Liver (tissue), 9 donors: ENCODE results near the gene TBL1X. TPM values are rescaled to one million over a fixed set of nuclear protein-coding genes. Genes with fewer than 3 reads are reported as not detected.

Experiments used
- DNase-seq: peaks from one replicate; pipeline ENCODE4 v3.0.0-alpha.2; 2017; ENCODE audit warnings: low spot score
- H3K27ac ChIP-seq, 2 donors: one replicate each; pipeline ENCODE4 v1.7.0; 2013; ENCODE audit warnings: inconsistent platforms in 2 of 2, low read length in 2 of 2, control low read depth in 1 of 2, low read depth in 1 of 2, mild to moderate bottlenecking in 1 of 2
- H3K27me3 ChIP-seq, 4 donors: one replicate each; pipeline versions ENCODE4 v1.6.1 to v1.7.0; 2013; ENCODE audit warnings: low read length in 3 of 4, inconsistent platforms in 1 of 4, mild to moderate bottlenecking in 1 of 4, moderate library complexity in 1 of 4; ENCODE audit not compliant: control insufficient read depth in 4 of 4, insufficient read depth in 4 of 4
- H3K36me3 ChIP-seq, 4 donors: one replicate each; pipeline versions ENCODE4 v1.6.1 to v1.7.0; 2013; ENCODE audit warnings: low read length in 3 of 4, mild to moderate bottlenecking in 3 of 4, low read depth in 1 of 4, moderate library complexity in 1 of 4; ENCODE audit not compliant: control insufficient read depth in 4 of 4, insufficient read depth in 3 of 4
- H3K4me1 ChIP-seq, 4 donors: one replicate each; pipeline versions ENCODE4 v1.6.1 to v1.7.0; 2013; ENCODE audit warnings: low read length in 3 of 4, mild to moderate bottlenecking in 3 of 4, moderate library complexity in 1 of 4; ENCODE audit not compliant: control insufficient read depth in 4 of 4, insufficient read depth in 4 of 4
- H3K4me3 ChIP-seq, 3 donors: one replicate each; pipeline versions ENCODE4 v1.6.1 to v1.7.0; 2013; ENCODE audit warnings: low read length in 3 of 3, control low read depth in 1 of 3, low read depth in 1 of 3, mild to moderate bottlenecking in 1 of 3
- H3K9ac ChIP-seq, 2 donors: one replicate each; pipeline ENCODE4 v1.7.0; 2013; ENCODE audit warnings: low read length in 2 of 2, mild to moderate bottlenecking in 2 of 2, moderate library complexity in 2 of 2, control low read depth in 1 of 2, low read depth in 1 of 2
- H3K9me3 ChIP-seq, 4 donors: one replicate each; pipeline versions ENCODE4 v1.6.1 to v1.7.0; 2013; ENCODE audit warnings: low read length in 3 of 4; ENCODE audit not compliant: control insufficient read depth in 4 of 4
- ATF3 ChIP-seq: IDR thresholded peaks from 2 replicates; pipeline ENCODE4 v1.6.1; 2016; ENCODE audit warnings: antibody characterized with exemption
- CTCF ChIP-seq: fragments of 150-350 bp; IDR thresholded peaks from 2 replicates; pipeline ENCODE4 v1.5.1; 2017; ENCODE audit warnings: improper control_type of control experiment, low read depth, low read length; ENCODE audit not compliant: missing input control
- EGR1 ChIP-seq, 2 donors: IDR thresholded peaks; 2 replicates each; pipeline ENCODE4 v1.6.1; 2016 to 2018; ENCODE audit warnings: antibody characterized with exemption in 2 of 2, low read depth in 2 of 2
- FOXA1 ChIP-seq: IDR thresholded peaks from 2 replicates; pipeline ENCODE4 v1.6.1; 2016; ENCODE audit warnings: antibody characterized with exemption
- FOXA2 ChIP-seq: IDR thresholded peaks from 2 replicates; pipeline ENCODE4 v1.6.1; 2016; ENCODE audit warnings: antibody characterized with exemption
- GABPA ChIP-seq, 2 donors: IDR thresholded peaks in 1 of 2; conservative IDR thresholded peaks in 1 of 2; 2 replicates each; pipeline ENCODE4 v1.6.1; 2016; ENCODE audit warnings: antibody characterized with exemption in 2 of 2, mild to moderate bottlenecking in 1 of 2, moderate library complexity in 1 of 2
- HNF4A ChIP-seq, 2 donors: conservative IDR thresholded peaks; 2 replicates each; pipeline ENCODE4 v1.6.1; 2016; ENCODE audit warnings: antibody characterized with exemption in 2 of 2, mild to moderate bottlenecking in 2 of 2
- HNF4G ChIP-seq: IDR thresholded peaks from 2 replicates; pipeline ENCODE4 v1.6.1; 2016; ENCODE audit warnings: antibody characterized with exemption
- JUND ChIP-seq, 2 donors: IDR thresholded peaks; 2 replicates each; pipeline ENCODE4 v1.6.1; 2016; ENCODE audit warnings: antibody characterized with exemption in 2 of 2
- MAX ChIP-seq: IDR thresholded peaks from 2 replicates; pipeline ENCODE4 v1.6.1; 2016; ENCODE audit warnings: antibody characterized with exemption
- NR2F2 ChIP-seq: IDR thresholded peaks from 2 replicates; pipeline ENCODE4 v1.6.1; 2016; ENCODE audit warnings: antibody characterized with exemption
- RAD21 ChIP-seq, 2 donors: IDR thresholded peaks; 2 replicates each; pipeline ENCODE4 v1.6.1; 2016; ENCODE audit warnings: antibody characterized with exemption in 2 of 2, mild to moderate bottlenecking in 2 of 2
- REST ChIP-seq: IDR thresholded peaks from 2 replicates; pipeline ENCODE4 v1.6.1; 2016; ENCODE audit warnings: antibody characterized with exemption, mild to moderate bottlenecking
- RXRA ChIP-seq, 2 donors: IDR thresholded peaks; 2 replicates each; pipeline ENCODE4 v1.6.1; 2017 to 2018; ENCODE audit warnings: antibody characterized with exemption in 2 of 2, mild to moderate bottlenecking in 1 of 2
- SP1 ChIP-seq: IDR thresholded peaks from 2 replicates; pipeline ENCODE4 v1.6.1; 2018; ENCODE audit warnings: antibody characterized with exemption, mild to moderate bottlenecking
- TAF1 ChIP-seq: conservative IDR thresholded peaks from 2 replicates; pipeline ENCODE4 v1.6.1; 2016; ENCODE audit warnings: antibody characterized with exemption, mild to moderate bottlenecking
- YY1 ChIP-seq: IDR thresholded peaks from 2 replicates; pipeline ENCODE4 v1.6.1; 2016; ENCODE audit warnings: antibody characterized with exemption, mild to moderate bottlenecking
- WGBS: extraction: QIAGEN DNeasy Blood & Tissue Kit; methylation state at CpG from one replicate; pipeline ENCODE4 v1.1.7; 2013; 5-methylcytosine and 5-hydroxymethylcytosine counted together
- polyA plus RNA-seq, 2 donors: library from polyadenylated mRNA; stranded (reverse) in 1 of 2; unstranded in 1 of 2; fragments of 200-250 nt in 1 of 2; fragments of >200 nt in 1 of 2; fragmentation: Nextera tagmentation in 1 of 2; extraction: Ambion mirVana in 1 of 2; gene quantifications; one replicate each; pipeline versions ENCODE4 v1.2.1 to v1.2.3, GENCODE V29; 2013 to 2015
- total RNA-seq, 2 donors: library from RNA; depleted of rRNA; stranded (reverse); fragments of >200 nt; gene quantifications; one replicate each; pipeline ENCODE4 v1.2.3, GENCODE V29; 2014
- TF ChIP-seq, protein P1 (sequence below): IDR thresholded peaks from 2 replicates; pipeline ENCODE4 v1.6.1; 2016; ENCODE audit warnings: antibody characterized with exemption
- donor health status: healthy.
- donor health status: healthy.
- donor health status: healthy.
- donor health status: healthy.
- donor health status: healthy.

TBL1X gene
- total and polyA plus RNA-seq, 4 donors: 11.2 to 15.1 (median 11.8) TPM

DNA sequence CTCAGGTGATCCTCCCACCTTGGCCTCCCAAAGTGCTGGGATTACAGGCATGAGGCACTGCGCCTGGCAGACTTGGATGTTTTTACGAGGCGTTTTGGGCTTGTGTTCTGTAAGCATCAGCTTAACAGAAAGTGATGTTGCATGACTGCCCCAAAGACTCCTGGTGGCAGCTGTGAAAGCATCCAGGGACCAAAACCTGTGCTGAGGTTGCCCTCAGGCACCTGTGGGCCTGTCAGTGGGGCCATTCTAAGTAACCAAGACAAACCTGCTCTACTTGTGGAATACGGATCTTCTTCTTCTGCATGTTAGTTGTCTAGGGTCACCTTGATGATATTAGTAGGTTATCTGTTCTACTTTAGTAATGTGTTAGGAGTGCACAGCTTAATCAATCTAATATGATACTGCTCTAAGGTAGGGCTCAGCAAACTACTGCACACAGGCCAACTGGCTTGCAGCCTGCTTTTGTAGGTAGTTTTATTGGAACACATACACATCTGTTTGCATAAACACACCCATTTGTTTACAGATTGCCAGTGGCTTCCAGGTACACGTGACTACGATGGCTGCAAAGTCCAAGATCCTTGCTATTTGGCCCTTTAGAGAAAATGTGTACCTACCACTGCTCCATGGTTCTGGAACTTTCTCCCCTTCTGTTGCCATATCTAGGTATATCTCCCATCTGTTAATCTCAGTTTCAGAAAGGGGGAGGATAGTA lies 164.1 kb downstream of the TBL1X start:
- Histone ChIP-seq H3K27me3 (no peaks in the 10 kb centered on the region), H3K27ac (peak overlapping the region; percentile 23 to 64), H3K4me1 (peaks cover 0 to 12% (median 4%) of the 10 kb centered on the region in 4 donors), H3K4me3 (no peak overlapping the region), H3K36me3 (no peaks in the 10 kb centered on the region), H3K9ac (no peak overlapping the region), H3K9me3 (no peaks in the 10 kb centered on the region)
- 52% methylated on average over 6 of the region's 6 CpGs for WGBS
- TF ChIP-seq RXRA (IDR thresholded peaks at IDR 0.05) (peak; percentile 10 to 59), FOXA2 (peak; percentile 38), SP1 (peak; percentile 74), GABPA (IDR thresholded peaks at IDR 0.05 in 1 of 2, conservative IDR thresholded peaks at IDR 0.05 in 1 of 2) (no peak), NR2F2 (no peak), TAF1 (no peak), MAX (peak; percentile 55), CTCF (no peak), JUND (IDR thresholded peaks at IDR 0.05) (peak in 1 of 2 donors; percentile 16), YY1 (peak; percentile 77), REST (no peak), EGR1 (IDR thresholded peaks at IDR 0.05; ENCODE audit: low read depth in 2 of 2) (no peak), RAD21 (IDR thresholded peaks at IDR 0.05) (peak in 1 of 2 donors; percentile 54), HNF4G (peak; percentile 83), FOXA1 (peak; percentile 49), HNF4A (conservative IDR thresholded peaks at IDR 0.05) (peak; percentile 87 to 91), ATF3 (peak; percentile 29)
- TF ChIP-seq, protein P1, sequence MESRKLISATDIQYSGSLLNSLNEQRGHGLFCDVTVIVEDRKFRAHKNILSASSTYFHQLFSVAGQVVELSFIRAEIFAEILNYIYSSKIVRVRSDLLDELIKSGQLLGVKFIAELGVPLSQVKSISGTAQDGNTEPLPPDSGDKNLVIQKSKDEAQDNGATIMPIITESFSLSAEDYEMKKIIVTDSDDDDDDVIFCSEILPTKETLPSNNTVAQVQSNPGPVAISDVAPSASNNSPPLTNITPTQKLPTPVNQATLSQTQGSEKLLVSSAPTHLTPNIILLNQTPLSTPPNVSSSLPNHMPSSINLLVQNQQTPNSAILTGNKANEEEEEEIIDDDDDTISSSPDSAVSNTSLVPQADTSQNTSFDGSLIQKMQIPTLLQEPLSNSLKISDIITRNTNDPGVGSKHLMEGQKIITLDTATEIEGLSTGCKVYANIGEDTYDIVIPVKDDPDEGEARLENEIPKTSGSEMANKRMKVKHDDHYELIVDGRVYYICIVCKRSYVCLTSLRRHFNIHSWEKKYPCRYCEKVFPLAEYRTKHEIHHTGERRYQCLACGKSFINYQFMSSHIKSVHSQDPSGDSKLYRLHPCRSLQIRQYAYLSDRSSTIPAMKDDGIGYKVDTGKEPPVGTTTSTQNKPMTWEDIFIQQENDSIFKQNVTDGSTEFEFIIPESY: peak; percentile 36
- no peak for DNase-seq
